ENCODE results near the gene FGF8.

DNA sequence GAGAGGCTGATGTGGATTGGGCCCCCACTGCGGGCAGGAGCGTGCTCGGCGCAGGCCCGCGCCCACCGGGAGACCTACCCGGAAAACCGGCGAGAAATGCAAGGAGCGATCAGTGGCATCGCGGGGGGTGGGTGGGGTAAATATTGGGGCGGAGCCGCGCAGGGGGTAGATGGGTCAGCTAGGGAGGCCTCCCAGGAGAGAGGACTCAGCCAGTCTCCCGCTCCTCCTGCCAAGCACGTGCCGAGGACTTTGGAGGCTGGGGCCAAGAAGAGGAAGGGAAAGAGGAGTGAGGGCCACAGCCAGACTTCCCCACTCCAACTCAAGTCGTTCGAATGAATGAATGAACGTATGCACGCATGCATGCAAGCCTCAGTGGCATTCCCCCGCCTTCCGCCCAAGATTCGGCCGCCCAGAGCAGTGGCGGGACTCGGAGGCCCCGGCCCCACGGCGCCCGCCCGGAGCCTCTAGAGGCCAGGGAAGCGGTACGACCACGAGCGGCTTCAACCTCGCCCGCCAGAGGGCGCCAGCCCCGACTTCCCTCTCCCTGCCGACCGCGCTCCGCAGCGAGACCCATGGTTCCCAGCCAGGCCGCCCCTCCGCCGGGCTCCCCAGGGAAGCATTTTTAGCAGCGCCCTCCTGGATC lies 3.8 kb upstream of the FGF8 start:
- TF ChIP-seq, protein P1, sequence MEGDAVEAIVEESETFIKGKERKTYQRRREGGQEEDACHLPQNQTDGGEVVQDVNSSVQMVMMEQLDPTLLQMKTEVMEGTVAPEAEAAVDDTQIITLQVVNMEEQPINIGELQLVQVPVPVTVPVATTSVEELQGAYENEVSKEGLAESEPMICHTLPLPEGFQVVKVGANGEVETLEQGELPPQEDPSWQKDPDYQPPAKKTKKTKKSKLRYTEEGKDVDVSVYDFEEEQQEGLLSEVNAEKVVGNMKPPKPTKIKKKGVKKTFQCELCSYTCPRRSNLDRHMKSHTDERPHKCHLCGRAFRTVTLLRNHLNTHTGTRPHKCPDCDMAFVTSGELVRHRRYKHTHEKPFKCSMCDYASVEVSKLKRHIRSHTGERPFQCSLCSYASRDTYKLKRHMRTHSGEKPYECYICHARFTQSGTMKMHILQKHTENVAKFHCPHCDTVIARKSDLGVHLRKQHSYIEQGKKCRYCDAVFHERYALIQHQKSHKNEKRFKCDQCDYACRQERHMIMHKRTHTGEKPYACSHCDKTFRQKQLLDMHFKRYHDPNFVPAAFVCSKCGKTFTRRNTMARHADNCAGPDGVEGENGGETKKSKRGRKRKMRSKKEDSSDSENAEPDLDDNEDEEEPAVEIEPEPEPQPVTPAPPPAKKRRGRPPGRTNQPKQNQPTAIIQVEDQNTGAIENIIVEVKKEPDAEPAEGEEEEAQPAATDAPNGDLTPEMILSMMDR (IDR thresholded peaks at IDR 0.05; ENCODE audit: low read depth, low read length, poor library complexity, severe bottlenecking) = peak; percentile 77
- TF ChIP-seq EZH2phosphoT487 (IDR thresholded peaks at IDR 0.05; ENCODE audit: borderline replicate concordance, low read length) = no peak
